ENCODE data around the gene CALD1. TPM values are rescaled to one million over a fixed set of nuclear protein-coding genes. Genes with fewer than 3 reads are reported as not detected.

Gene CALD1
- total and polyA plus RNA-seq, 9 donors: 79.3 to 209 (median 128) TPM

- Histone ChIP-seq H3K4me3 (ENCODE audit: low read length) (no peak overlapping the region), H3K27ac (ENCODE audit: low read length) (peak overlapping the region; percentile 6), H3K9me3 (replicated peaks; ENCODE audit: control insufficient read depth, low read depth, low read length) (no peaks in the 10 kb centered on the region), H3K36me3 (ENCODE audit: control insufficient read depth, insufficient read depth, low read length) (no peaks in the 10 kb centered on the region), H3K4me1 (ENCODE audit: control insufficient read depth, insufficient read depth, low read length) (no peaks in the 10 kb centered on the region), H3K27me3 (ENCODE audit: control insufficient read depth, insufficient read depth, low read length) (no peaks in the 10 kb centered on the region)
- no peak for DNase-seq
- WGBS (ENCODE audit: insufficient coverage): 49% methylated on average over 2 of the region's 3 CpGs
Observed at GRCh38 chr7:134834689-134835462, 55.4 kb downstream of the CALD1 start.

GRCh38 chr7:134835463-134835823 is 56.0 kb downstream of the CALD1 start:
- Histone ChIP-seq H3K4me3 (ENCODE audit: low read length) (no peak overlapping the region), H3K36me3 (ENCODE audit: control insufficient read depth, insufficient read depth, low read length) (no peaks in the 10 kb centered on the region), H3K4me1 (ENCODE audit: control insufficient read depth, insufficient read depth, low read length) (no peaks in the 10 kb centered on the region), H3K27ac (ENCODE audit: low read length) (no peak overlapping the region), H3K9me3 (replicated peaks; ENCODE audit: control insufficient read depth, low read depth, low read length) (no peaks in the 10 kb centered on the region), H3K27me3 (ENCODE audit: control insufficient read depth, insufficient read depth, low read length) (no peaks in the 10 kb centered on the region)
- WGBS (ENCODE audit: insufficient coverage): no CpG with 5 or more reads among the region's 4 CpGs
- no peak for DNase-seq

- no peaks in the 10 kb centered on the region for H3K36me3 ChIP-seq (ENCODE audit: control insufficient read depth, insufficient read depth, low read length)
- peak; percentile 65 for DNase-seq
- H3K4me1 ChIP-seq (ENCODE audit: control insufficient read depth, insufficient read depth, low read length): no peaks in the 10 kb centered on the region
- no peaks in the 10 kb centered on the region for H3K9me3 ChIP-seq (replicated peaks; ENCODE audit: control insufficient read depth, low read depth, low read length)
- peak overlapping the region; percentile 54 for H3K27ac ChIP-seq (ENCODE audit: low read length)
- no peak overlapping the region for H3K4me3 ChIP-seq (ENCODE audit: low read length)
- H3K27me3 ChIP-seq (ENCODE audit: control insufficient read depth, insufficient read depth, low read length): no peaks in the 10 kb centered on the region
- WGBS (ENCODE audit: insufficient coverage): 76% methylated on average over 4 of the region's 6 CpGs
Observed at GRCh38 chr7:134836447-134836846, 57.0 kb downstream of the CALD1 start.

GRCh38 chr7:134839298-134839697 is 59.9 kb downstream of the CALD1 start:
- Histone ChIP-seq H3K27ac (ENCODE audit: low read length) (no peak overlapping the region), H3K4me3 (ENCODE audit: low read length) (no peak overlapping the region), H3K4me1 (ENCODE audit: control insufficient read depth, insufficient read depth, low read length) (no peaks in the 10 kb centered on the region), H3K9me3 (replicated peaks; ENCODE audit: control insufficient read depth, low read depth, low read length) (no peaks in the 10 kb centered on the region), H3K36me3 (ENCODE audit: control insufficient read depth, insufficient read depth, low read length) (peaks cover 2% of the 10 kb centered on the region), H3K27me3 (ENCODE audit: control insufficient read depth, insufficient read depth, low read length) (no peaks in the 10 kb centered on the region)
- DNase-seq: no peak

- no peaks in the 10 kb centered on the region for H3K4me1 ChIP-seq (ENCODE audit: control insufficient read depth, insufficient read depth, low read length)
- H3K27ac ChIP-seq (ENCODE audit: low read length): no peak overlapping the region
- peaks cover 2% of the 10 kb centered on the region for H3K36me3 ChIP-seq (ENCODE audit: control insufficient read depth, insufficient read depth, low read length)
- H3K9me3 ChIP-seq (replicated peaks; ENCODE audit: control insufficient read depth, low read depth, low read length): no peaks in the 10 kb centered on the region
- no peak overlapping the region for H3K4me3 ChIP-seq (ENCODE audit: low read length)
- H3K27me3 ChIP-seq (ENCODE audit: control insufficient read depth, insufficient read depth, low read length): no peaks in the 10 kb centered on the region
- DNase-seq: no peak
Observed at GRCh38 chr7:134842062-134842461, 62.6 kb downstream of the CALD1 start.

- WGBS (ENCODE audit: insufficient coverage): 13% methylated on average over 3 of the region's 8 CpGs
- DNase-seq: peak; percentile 22
- Histone ChIP-seq H3K27me3 (ENCODE audit: control insufficient read depth, insufficient read depth, low read length) (no peaks in the 10 kb centered on the region), H3K9me3 (replicated peaks; ENCODE audit: control insufficient read depth, low read depth, low read length) (no peaks in the 10 kb centered on the region), H3K36me3 (ENCODE audit: control insufficient read depth, insufficient read depth, low read length) (peaks cover 2% of the 10 kb centered on the region), H3K4me1 (ENCODE audit: control insufficient read depth, insufficient read depth, low read length) (no peaks in the 10 kb centered on the region), H3K4me3 (ENCODE audit: low read length) (no peak overlapping the region), H3K27ac (ENCODE audit: low read length) (no peak overlapping the region)
Observed at GRCh38 chr7:134842886-134843430, 63.5 kb downstream of the CALD1 start.

GRCh38 chr7:134844200-134844599 is 64.8 kb downstream of the CALD1 start:
- peaks cover 2% of the 10 kb centered on the region for H3K36me3 ChIP-seq (ENCODE audit: control insufficient read depth, insufficient read depth, low read length)
- DNase-seq: no peak
- no peaks in the 10 kb centered on the region for H3K27me3 ChIP-seq (ENCODE audit: control insufficient read depth, insufficient read depth, low read length)
- H3K9me3 ChIP-seq (replicated peaks; ENCODE audit: control insufficient read depth, low read depth, low read length): no peaks in the 10 kb centered on the region
- no peak overlapping the region for H3K27ac ChIP-seq (ENCODE audit: low read length)
- H3K4me3 ChIP-seq (ENCODE audit: low read length): no peak overlapping the region
- no peaks in the 10 kb centered on the region for H3K4me1 ChIP-seq (ENCODE audit: control insufficient read depth, insufficient read depth, low read length)

GRCh38 chr7:134845461-134845860 is 66.0 kb downstream of the CALD1 start:
- Histone ChIP-seq H3K36me3 (ENCODE audit: control insufficient read depth, insufficient read depth, low read length) (peaks cover 2% of the 10 kb centered on the region), H3K4me3 (ENCODE audit: low read length) (no peak overlapping the region), H3K27ac (ENCODE audit: low read length) (no peak overlapping the region), H3K4me1 (ENCODE audit: control insufficient read depth, insufficient read depth, low read length) (no peaks in the 10 kb centered on the region), H3K27me3 (ENCODE audit: control insufficient read depth, insufficient read depth, low read length) (no peaks in the 10 kb centered on the region), H3K9me3 (replicated peaks; ENCODE audit: control insufficient read depth, low read depth, low read length) (no peaks in the 10 kb centered on the region)
- 100% methylated on average over 1 of the region's 3 CpGs for WGBS (ENCODE audit: insufficient coverage)
- DNase-seq: no peak

- no peak for DNase-seq
- H3K27me3 ChIP-seq (ENCODE audit: control insufficient read depth, insufficient read depth, low read length): no peaks in the 10 kb centered on the region
- no peaks in the 10 kb centered on the region for H3K9me3 ChIP-seq (replicated peaks; ENCODE audit: control insufficient read depth, low read depth, low read length)
- H3K36me3 ChIP-seq (ENCODE audit: control insufficient read depth, insufficient read depth, low read length): peaks cover 2% of the 10 kb centered on the region
- no peak overlapping the region for H3K4me3 ChIP-seq (ENCODE audit: low read length)
- no CpG with 5 or more reads among the region's 7 CpGs for WGBS (ENCODE audit: insufficient coverage)
- H3K27ac ChIP-seq (ENCODE audit: low read length): no peak overlapping the region
- H3K4me1 ChIP-seq (ENCODE audit: control insufficient read depth, insufficient read depth, low read length): peaks cover 3% of the 10 kb centered on the region
Observed at GRCh38 chr7:134847851-134848588, 68.6 kb downstream of the CALD1 start.

- no CpG with 5 or more reads among the region's 2 CpGs for WGBS (ENCODE audit: insufficient coverage)
- H3K4me3 ChIP-seq (ENCODE audit: low read length): no peak overlapping the region
Observed at GRCh38 chr7:134850066-134850465, 70.6 kb downstream of the CALD1 start.

More at GRCh38 chr7:134850066-134850465, 70.6 kb downstream of the CALD1 start:
- no peak overlapping the region for H3K27ac ChIP-seq (ENCODE audit: low read length)
- no peaks in the 10 kb centered on the region for H3K9me3 ChIP-seq (replicated peaks; ENCODE audit: control insufficient read depth, low read depth, low read length)
- no peaks in the 10 kb centered on the region for H3K36me3 ChIP-seq (ENCODE audit: control insufficient read depth, insufficient read depth, low read length)
- DNase-seq: no peak
- H3K4me1 ChIP-seq (ENCODE audit: control insufficient read depth, insufficient read depth, low read length): peaks cover 10% of the 10 kb centered on the region
- no peaks in the 10 kb centered on the region for H3K27me3 ChIP-seq (ENCODE audit: control insufficient read depth, insufficient read depth, low read length)
